HG03095 (cell line): ENCODE measurements around the gene LSR.

ENCODE experiments used
- ATAC-seq: cut with Tn5 transposase; IDR thresholded peaks from one replicate; pipeline ENCODE4 v1.9.1; 2021; ENCODE audit warnings: moderate library complexity; ENCODE audit not compliant: unreplicated experiment

The LSR gene

DNA sequence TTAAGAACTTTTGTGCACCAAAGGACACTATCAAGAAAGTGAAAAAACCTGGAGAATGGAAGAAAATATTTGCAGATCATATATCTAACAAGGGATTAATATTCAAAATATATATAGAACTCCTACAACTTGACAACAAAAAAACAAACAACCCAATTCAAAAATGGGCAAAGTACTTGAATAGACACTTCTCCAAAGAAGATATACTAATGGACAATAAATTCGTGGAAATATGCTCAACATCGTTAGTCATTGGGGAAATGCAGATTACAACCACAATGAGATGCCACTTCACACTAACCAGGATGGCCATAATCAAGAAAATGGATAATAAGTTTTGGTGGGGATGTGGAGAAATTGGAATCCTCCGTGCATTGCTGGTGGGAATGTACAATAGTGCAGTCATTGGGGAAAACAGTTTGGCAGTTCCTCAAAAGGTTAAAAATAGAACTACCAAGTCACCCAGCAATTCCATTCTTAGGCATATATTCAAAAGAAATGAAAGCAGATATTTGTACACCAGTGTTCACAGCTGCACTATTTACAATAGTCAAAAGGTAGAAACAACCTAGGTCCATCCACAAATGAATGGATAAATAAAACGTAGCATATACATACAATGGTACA lies 2.2 kb upstream of the LSR start:
- no peak for ATAC-seq

- no peak for ATAC-seq
These were observed 1.1 kb upstream of the LSR start for GRCh38 chr19:35247526-35248309.

GRCh38 chr19:35249146-35249847 lies 495 bp downstream of the LSR start:
- peak; percentile 7 for ATAC-seq

GRCh38 chr19:35249848-35250711 lies 1.3 kb downstream of the LSR start:
- ATAC-seq: no peak

GRCh38 chr19:35251456-35251855 lies 2.7 kb downstream of the LSR start:
- no peak for ATAC-seq

GRCh38 chr19:35253316-35254286 lies 4.8 kb downstream of the LSR start:
- ATAC-seq: no peak

DNA sequence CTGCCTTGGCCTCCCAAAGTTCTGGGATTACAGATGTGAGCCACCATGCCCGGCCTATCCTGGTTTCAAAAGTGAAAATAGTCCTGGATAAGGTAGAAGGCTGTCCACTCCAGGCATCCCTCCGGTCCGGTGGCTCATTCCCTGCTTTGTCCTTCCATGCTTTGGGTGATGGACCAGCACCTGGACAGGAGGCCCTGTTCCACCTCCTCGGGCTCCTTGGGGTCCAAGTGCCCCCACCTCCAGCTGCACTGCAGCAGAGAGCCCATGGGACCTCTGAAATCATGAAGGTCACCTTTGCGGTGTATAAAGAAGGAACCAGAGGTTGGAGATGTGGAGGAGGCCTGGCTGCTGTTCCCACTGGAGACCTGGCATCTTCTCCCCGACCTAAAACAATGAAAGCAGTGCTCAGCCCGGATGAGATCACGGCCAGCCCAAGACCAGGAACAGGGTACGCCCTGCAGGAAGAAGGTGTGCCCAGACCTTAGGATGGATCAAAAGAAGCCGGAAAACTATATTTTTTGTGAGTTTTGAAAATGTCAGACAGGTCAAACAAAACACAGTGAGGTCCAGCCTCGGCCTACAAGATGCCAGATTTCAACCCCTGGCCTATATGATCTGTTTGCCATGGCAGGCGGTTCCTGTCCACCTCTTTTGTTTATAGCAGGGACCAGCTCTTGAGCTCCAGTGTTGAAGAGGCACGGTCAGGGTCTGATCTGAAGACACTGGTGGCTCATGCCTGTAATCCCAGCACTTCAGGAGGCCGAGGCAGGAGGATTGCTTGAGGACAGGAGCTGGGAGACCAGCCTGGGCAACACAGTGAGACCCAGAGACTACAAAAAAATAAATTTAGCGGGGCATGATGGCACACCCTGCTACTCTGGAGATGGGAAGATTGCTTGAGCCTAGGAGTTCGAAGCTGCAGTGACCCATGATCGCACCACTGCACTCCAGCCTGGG lies 5.8 kb downstream of the LSR start:
- ATAC-seq: no peak

DNA sequence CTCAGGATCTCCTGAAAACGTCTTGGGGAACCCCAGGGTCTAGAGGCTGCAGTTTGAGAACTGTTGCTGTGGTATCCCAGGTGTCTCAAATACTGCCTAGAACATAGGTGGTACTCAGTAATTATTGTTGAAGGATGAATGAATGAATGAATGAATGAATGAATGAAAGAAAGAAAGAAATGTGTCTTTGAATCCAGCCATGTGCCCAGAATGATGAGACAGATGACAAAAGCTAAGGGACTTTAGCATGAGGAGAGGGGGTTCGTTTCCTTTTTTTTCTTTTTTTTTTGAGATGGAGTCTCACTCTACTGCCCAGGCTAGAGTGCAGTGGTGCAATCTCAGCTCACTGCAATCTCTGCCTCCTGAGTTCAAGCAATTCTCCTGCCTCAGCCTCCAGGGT lies 7.8 kb downstream of the LSR start:
- ATAC-seq: no peak

DNA sequence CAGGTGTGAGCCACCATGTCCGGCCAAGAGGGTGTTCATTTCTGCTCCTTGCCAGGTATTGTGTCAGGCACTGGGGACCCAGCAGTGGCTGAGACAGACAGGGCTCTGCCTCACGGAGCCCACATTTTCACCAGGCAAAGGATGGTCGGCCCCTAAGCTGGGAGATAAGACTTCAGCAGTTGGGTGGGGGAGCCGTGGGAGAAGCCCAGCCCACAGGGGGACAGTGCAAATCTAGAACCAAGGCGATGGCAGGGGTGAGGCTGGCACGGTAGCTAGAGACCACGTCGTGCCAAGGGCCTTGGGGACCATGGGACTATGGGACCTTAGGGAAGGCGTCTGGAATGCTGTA lies 8.3 kb downstream of the LSR start:
- ATAC-seq: no peak

- no peak for ATAC-seq
These were observed 12.0 kb downstream of the LSR start for GRCh38 chr19:35260694-35261304.

DNA sequence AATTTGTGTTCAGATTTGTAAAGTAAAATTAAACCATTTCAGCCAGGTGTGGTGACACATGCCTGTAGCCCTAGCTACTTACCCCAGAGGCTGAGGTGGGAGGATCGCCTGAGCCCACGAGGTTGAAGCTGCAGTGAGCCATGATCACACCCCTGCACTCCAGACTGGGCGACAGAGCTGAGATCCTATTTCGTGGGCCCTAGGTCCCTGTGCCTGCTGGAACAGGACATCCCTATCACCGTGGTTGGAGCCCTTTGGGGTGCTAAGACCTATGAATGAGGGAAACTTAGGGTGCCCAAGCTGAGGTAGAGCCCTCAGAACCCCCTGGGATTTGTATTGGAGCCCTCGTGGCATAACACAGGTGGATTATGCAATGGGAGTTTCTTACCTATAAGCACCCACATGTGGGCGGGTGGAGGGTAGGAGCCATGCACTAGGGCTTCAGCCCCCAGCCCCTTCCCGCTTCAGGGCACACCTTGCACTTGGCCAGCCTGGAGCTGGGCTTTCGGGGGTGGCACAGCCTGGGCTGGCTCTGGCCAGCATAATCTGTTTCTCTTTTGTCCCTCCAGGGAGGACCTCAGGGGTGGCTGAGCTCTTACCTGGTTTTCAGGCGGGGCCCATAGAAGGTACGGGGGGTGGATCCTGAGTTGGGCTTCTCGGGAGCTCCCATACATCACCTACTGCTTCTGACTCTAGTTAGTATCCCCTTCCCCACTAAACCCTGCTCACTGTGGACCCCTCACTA lies 12.7 kb downstream of the LSR start:
- no peak for ATAC-seq

GRCh38 chr19:35262101-35262761 lies 13.4 kb downstream of the LSR start:
- ATAC-seq: no peak

DNA sequence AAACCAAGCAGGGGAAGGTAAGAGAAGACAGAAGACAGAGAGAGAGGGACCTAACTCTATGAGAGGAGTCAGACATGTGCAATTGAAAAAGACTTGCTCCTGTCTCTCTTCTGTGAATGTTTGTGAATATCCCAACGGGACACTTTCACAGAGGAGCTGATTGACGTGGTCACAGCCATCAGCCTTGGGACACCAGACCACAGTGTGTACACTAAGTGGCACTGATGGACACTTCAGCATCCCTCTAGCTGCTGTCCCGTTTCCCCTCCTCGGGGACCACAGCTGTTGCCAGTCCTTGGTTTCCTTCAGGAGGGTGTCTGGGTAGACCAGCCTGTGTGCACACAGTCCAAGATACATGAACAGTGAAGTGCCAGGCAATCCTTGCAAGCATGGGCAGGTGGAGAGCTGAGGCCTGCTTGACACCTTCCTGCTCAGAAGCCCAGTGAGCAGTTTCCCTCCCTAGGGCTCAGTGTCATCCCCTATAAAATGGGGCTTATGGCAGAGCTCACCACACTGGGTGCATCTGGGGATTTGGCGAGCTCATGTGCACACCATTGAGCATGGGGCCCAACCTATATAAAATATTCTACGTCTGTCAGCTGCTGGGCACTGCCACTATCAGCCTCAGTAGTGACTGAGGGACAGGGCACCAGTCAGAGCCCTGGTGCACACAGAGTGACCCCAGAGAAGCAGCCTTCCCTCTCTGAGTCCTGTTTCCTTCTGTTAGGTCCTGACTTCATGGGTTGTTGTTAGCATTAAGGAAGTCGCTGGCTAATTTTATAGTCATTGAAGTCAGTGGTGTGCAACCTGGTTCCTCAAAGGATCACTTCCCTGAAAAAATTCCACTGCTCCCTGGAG lies 15.7 kb downstream of the LSR start:
- no peak for ATAC-seq

GRCh38 chr19:35265126-35265899 lies 16.5 kb downstream of the LSR start:
- no peak for ATAC-seq

DNA sequence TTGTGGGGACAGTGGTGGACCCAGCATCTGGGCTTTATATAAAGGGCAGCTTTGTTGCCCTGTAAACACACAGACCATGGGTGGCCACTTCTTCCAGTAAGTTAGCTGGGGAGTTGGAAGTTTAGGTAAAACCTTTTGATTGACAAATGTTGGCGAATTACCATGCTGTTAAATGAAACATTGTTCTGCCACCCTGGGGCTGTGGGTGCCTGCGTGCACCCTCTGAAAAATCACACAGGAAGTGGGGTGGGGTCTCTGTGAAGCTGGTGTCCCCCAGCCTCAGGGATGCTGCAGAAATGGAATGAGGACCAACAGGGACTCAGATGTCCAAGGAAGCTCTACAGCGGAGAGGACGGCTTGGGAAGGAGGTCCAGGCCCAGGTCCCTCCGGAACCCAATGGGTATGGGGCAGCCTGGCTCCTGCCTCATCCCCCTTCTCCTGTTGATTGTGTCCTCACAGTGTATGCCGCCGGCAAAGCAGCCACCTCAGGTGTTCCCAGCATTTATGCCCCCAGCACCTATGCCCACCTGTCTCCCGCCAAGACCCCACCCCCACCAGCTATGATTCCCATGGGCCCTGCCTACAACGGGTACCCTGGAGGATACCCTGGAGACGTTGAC lies 17.2 kb downstream of the LSR start:
- no peak for ATAC-seq
